GM10266 (cell line): ENCODE results near the gene LYZL6.
A peak's percentile ranks its signal among the peaks of the same experiment; 100 is the strongest.

Experiments used
- DNase-seq: peaks from one replicate; pipeline ENCODE4 v3.0.0; 2012; ENCODE audit errors: extremely low spot score
- TF ChIP-seq, protein P1 (sequence below): IDR thresholded peaks from 2 replicates; pipeline ENCODE4 v1.5.1; 2012; ENCODE audit warnings: mild to moderate bottlenecking, low read depth; ENCODE audit not compliant: control insufficient read depth, insufficient read depth; ENCODE audit errors: missing control alignments

The LYZL6 gene

DNA sequence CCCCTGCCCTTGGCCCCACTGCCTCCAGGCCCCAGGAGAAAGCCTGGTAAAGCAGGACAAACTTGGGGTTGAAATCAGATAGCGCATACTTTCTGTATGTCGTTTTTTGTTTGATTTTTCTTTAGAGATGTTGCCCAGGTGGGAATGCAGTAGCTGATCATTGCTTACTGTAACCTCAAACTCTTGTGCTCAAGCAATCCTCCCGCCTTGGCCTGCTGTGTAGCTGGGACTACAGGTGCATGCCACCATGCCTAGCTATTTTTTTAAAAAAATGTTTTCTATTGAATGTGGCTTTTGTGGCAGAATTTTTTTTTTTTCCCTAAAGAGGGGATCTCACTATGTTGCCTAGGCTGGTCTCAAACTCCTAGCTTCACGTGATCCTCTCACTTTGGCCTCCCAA, 52.2 kb downstream of the LYZL6 start:
- TF ChIP-seq, protein P1, sequence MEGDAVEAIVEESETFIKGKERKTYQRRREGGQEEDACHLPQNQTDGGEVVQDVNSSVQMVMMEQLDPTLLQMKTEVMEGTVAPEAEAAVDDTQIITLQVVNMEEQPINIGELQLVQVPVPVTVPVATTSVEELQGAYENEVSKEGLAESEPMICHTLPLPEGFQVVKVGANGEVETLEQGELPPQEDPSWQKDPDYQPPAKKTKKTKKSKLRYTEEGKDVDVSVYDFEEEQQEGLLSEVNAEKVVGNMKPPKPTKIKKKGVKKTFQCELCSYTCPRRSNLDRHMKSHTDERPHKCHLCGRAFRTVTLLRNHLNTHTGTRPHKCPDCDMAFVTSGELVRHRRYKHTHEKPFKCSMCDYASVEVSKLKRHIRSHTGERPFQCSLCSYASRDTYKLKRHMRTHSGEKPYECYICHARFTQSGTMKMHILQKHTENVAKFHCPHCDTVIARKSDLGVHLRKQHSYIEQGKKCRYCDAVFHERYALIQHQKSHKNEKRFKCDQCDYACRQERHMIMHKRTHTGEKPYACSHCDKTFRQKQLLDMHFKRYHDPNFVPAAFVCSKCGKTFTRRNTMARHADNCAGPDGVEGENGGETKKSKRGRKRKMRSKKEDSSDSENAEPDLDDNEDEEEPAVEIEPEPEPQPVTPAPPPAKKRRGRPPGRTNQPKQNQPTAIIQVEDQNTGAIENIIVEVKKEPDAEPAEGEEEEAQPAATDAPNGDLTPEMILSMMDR = no peak
- no peak for DNase-seq

DNA sequence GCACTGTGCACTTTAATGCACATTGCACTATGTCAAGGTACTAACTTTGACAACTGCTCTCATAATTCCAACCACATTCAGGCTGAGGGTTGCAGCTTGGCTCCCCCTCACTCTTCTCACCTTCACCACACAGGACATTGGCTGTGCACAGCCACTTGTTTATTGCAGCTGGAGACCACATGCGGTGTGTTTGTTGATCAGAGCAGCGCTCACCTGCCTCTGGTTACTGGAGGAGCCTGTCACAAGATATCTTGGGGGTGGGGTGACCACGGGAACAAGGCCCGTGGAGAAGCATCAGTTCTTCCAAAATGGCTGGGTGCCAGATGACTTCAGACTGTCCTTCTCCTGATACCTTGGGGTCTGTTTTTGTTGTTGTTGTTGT, 52.7 kb downstream of the LYZL6 start:
- TF ChIP-seq, protein P1 = no peak
- DNase-seq = peak; percentile 54

DNA sequence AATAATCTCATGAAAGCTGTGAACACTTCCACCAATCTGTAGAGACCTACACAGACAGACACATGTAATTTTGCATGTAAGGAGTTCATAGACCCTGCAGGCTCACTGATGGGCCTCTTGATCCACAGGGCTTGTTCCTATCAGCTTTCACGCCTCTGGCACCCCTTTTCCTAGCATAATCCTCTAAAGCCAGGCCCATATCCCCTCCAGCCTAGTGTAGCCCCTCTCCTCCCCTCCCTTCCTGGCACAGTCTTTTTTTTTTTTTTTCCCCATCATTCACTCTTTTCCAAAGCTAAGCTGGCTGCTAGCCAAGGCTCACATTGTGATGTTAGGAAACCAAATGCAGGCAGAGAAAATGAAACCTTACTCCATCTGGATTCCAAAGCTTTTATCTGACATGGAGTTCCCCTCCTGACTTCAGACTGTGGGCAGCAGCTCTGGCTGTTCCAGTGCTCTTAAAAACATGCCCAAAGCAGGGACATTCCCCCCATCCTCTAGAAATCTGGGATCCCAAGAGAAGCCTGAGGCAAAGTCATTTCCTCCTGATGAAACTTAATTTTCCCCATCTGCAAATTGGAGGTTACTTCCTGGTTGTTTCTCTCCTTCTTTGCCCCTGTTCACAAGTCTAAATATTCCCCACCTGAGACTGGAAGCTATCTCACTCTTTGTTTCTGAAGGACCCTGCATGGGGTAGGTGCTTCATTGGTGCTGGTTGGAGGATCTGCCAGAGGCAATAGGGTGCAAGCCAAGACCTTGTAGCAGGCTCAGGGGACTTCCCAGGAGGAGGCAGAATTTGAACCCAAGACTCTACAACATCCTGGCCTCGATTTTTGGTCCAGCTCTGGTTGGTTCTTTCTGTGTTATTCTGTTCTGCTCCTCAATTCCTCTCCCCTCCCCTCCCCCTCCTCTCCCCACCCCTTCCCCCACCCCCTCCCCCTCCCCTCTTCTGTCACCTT, 53.4 kb downstream of the LYZL6 start:
- DNase-seq = no peak
- TF ChIP-seq, protein P1 = no peak

DNA sequence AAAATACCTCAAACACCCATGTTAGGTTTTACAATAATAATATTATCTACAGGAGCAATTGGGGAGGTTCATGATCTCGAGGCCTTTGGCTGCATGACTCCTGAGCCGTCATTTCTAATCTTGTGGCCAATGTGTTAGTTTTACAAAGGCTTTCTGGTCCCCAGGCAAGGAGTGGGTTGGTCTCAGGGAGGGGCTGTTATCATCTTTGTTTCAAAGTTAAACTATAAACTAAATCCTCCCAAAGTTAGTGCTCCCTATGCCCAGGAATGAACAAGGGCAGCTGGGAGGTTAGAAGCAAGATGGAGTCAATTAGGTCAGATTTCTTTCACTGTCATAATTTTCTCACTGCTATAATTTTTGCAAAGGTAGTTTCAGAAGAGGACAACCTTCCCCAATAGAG, 54.3 kb downstream of the LYZL6 start:
- TF ChIP-seq, protein P1 = no peak
- DNase-seq = peak; percentile 23
